HFF-Myc (cell line): ENCODE results near the gene EPHA8.

Source experiments
- DNase-seq: peaks from one replicate; pipeline ENCODE4 v3.0.0-alpha.2; 2011; ENCODE audit warnings: low read depth; ENCODE audit errors: extremely low read depth
- H3K4me3 ChIP-seq: replicated peaks from 2 replicates; pipeline ENCODE4 v1.5.1; 2011; ENCODE audit warnings: low read depth, mild to moderate bottlenecking, control low read depth, low read length
- CTCF ChIP-seq: IDR thresholded peaks from 2 replicates; pipeline ENCODE4 v1.5.1; 2012; ENCODE audit warnings: mild to moderate bottlenecking, low read depth, low read length, control low read depth; ENCODE audit errors: missing control alignments

The EPHA8 gene

DNA sequence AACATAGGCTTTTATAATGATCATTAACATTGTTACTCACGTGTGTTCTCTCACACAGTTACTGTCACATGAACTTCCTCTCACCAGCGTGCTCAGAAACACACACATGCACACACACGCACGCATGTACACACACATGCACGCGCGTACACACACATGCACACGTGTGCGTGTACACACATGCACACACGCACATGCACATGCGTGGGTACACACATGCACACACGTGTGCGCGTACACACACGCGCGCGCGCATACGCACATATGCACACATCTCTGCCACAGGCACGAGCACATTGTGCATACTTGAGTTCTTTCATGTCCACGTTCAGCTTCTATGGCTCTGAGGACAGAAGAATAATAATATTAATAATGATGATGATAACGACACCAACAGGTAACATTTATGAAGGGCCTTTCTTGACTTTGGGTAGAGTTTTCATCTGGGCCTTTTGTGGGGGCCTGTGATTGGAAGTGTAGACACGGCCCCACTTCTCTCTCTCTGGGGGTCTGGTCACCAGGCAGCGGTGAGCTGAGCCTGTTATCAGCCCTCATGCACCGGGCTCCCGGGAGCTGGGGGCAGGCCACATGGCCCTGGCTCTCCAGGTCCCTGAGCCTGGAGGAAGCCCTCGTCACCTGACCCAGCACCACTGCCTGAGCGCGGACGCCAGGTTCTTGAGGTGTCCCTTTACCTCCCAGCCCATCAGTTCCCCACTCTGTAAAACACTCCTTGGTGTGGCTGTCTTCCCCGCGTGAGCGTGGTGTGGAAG is 7.0 kb downstream of the EPHA8 start:
- no peak overlapping the region for H3K4me3 ChIP-seq
- TF ChIP-seq CTCF: no peak
- DNase-seq: no peak

DNA sequence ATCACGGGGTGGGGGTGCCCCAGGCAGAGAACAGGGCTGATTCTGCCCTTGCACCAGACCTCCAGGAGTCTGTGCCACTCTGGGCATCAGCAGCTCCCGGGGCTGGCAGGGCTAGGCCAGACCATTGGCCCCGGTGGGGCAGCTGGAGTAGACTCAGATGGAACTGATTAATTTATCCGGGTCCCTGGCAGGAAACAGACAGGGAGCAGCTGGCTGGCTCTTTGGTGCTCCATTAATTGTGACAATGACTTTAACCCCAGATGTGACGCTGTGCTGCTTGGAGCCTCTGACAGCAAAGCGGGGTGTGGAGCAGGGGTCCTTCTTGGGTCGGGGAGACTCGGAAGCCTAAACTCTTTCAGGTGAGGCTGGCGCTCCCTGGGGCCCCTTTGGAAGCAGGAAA is 9.5 kb downstream of the EPHA8 start:
- DNase-seq: no peak
- no peak overlapping the region for H3K4me3 ChIP-seq
- no peak for TF ChIP-seq CTCF

GRCh38 chr1:22573237-22573636 is 9.9 kb downstream of the EPHA8 start:
- no peak overlapping the region for H3K4me3 ChIP-seq
- no peak for DNase-seq
- TF ChIP-seq CTCF: no peak

GRCh38 chr1:22575532-22576149 is 12.4 kb downstream of the EPHA8 start:
- TF ChIP-seq CTCF: no peak
- no peak overlapping the region for H3K4me3 ChIP-seq
- no peak for DNase-seq

GRCh38 chr1:22576150-22576544 is 12.9 kb downstream of the EPHA8 start:
- TF ChIP-seq CTCF: no peak
- no peak for DNase-seq
- no peak overlapping the region for H3K4me3 ChIP-seq

DNA sequence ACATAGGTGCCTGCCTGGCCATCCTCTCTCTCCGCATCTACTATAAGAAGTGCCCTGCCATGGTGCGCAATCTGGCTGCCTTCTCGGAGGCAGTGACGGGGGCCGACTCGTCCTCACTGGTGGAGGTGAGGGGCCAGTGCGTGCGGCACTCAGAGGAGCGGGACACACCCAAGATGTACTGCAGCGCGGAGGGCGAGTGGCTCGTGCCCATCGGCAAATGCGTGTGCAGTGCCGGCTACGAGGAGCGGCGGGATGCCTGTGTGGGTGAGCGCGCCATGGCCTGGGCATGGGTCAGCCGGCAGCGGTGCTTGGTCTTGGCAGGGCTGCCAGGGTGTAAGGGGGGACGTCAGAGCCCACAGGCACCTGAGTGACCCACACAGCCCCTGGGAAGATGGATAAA is 13.3 kb downstream of the EPHA8 start:
- no peak overlapping the region for H3K4me3 ChIP-seq
- TF ChIP-seq CTCF: no peak
- DNase-seq: no peak
